MM.1S (cell line): ENCODE measurements around the gene CACNG3.

Experiments used
- CTCF ChIP-seq: fragments of 300-600 bp; sonication (generic); IDR thresholded peaks from 2 replicates; pipeline ENCODE4 v1.5.1; 2016; ENCODE audit warnings: antibody characterized with exemption, low read length, mixed read lengths
- EZH2 ChIP-seq: fragments of 300-600 bp; sonication (generic); optimal IDR thresholded peaks from 2 replicates; pipeline ENCODE3; 2017; ENCODE audit warnings: low read depth, mild to moderate bottlenecking, antibody characterized with exemption, low read length, mixed read lengths

- TF ChIP-seq CTCF (no peak), EZH2 (no peak)
These were observed 49.2 kb upstream of the CACNG3 start for GRCh38 chr16:24206926-24207325.
